GM20431 (cell line): ENCODE results near the gene KCTD19.

Source experiments
- in situ Hi-C: fragments of 300-500 bp; cut with MseI, MboI; formaldehyde crosslinking; loops from one replicate; pipeline ENCODE4 v1.15.0; 2020; ENCODE audit warnings: low sequenced_read_pairs; ENCODE audit not compliant: unreplicated experiment

The KCTD19 gene

DNA sequence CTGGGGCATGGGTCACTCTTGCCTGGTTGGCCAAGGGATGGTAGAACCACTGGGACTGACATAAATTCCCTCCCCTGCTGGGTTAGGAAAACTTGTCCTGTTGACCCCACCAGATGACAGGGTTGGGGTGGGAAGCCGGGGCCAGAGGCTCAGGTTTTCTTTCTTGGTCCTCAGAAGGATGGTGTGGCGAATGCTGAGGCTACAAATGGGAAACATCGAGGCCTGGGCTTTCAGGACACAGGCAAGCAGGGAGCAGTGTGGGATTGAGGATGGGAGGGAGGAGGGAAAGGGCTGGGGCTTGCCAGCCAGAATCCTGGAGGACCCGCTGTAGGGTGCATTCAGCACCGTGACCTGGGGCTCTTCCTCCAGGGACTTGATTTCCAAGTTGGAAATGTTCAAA lies 61.7 kb downstream of the KCTD19 start:
- in situ Hi-C loops: no loop called here

DNA sequence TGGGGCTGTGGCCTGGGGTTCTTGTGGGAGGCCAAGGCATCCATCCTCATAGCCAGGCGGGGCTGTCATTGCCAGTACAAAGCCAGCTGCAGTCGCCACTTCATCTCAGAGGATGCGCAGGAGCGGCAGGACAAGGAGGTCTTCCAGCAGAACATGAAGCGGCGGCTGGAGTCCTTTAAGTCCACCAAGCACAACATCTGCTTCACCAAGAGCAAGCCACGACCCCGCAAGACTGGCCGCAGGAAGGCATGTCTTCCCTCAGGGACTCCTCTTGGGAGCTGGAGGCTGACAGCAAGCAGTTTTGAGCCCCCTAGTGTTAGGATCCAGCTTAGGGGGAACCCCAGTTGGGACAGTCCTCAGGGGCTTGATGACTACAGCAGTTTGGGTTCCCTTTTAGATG lies 62.3 kb downstream of the KCTD19 start:
- in situ Hi-C loops: no loop called here

DNA sequence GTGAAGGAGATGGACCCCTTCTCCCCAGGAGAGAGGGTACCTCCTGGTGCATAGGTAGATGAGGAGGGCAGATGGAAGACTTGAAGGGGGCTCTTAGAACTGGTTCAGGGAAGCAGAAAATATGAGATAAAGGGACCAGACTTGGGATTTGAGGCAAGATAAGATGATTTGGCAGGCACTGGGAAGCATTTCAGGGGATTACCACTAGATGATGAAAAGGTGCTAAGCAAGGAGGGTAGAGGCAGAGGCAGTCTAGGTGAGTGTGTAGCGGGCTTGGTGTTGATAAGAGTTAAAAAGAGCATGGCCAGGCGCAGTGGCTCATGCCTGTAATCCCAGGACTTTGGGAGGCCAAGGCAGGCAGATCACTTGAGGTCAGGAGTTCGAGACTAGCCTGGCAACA lies 63.3 kb downstream of the KCTD19 start:
- in situ Hi-C loops: no loop called here

DNA sequence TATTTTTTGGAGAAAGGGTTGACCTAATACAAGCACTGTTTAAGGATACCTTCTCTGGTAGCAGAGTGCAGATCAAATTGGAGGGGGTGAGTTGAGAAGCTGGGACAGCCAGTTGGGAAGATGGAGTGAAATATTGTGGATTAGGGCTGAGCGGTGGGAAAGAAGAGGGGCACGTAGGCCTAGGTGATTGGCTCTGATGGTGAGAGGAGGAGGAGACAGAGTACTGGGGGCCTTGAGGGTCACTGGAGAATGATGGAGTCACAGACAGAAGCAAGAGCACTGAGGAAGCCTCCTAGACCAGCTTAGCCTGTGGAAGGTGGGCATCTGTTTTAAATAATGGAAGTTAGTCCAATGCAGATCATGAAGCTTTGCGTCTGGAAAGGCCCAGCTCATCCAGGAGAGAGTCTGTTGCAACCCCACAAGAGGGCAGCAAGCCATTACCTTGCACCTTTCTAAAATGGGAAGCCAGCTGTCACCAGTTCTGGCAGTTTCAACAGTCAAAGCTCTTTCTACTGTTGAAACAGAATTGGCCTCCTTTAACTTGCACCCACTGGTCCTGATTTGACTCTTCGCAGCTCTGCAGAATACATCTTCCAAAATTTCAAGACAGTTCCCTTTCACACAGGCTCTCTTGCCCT lies 66.0 kb downstream of the KCTD19 start:
- in situ Hi-C loops: no loop called here

DNA sequence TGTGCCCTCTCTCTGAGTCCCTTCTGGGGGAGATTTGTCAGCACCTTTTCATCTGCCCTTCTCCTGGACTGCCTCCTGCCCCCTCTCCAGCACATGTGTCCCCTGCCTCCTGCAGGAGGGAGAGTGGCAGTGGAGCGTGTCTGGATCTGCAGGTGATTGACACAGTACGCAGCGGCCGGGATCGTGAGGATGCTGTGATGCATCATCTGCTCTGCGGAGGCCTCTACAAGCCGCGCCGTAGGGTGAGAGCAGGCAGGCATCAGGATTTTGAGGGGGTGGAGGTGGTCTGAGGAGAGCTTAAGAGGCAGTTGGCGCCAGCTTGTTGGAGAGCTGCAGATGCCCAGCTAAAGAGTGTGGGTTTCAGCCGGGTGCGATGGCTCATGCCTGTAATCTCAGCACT lies 66.8 kb downstream of the KCTD19 start:
- in situ Hi-C loops: no loop called here

DNA sequence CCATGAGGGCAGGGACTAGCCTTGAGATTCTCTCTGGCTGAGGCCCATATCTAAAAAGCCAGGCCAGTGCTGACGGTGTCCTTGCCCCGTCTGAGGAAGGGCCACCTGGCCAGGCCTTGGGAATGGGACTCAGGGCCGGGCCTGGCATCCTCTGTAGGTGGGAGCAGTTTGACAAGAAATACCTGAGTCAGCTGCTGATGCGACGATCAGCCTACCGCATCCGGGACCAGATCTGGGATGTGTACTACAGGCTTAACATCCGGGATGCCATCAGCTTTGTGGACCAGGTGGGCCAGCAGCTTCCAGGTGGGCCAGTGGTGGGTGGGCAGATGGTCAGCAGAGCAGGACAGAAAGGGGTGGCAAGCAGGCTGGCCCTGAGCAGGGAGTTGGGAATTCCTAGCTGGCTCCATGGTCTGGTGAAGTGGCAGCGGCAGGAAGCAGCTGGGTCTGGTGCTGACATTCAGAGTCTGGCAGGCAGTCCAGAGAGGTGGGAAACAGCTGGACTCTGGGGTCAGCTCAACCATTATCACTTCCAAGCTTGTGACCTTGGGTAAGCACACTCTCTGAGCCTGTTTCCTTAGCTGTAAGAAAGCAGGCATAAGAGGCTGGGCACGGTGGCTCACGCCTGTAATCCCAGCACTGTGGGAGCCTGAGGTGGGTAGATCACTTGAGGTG lies 68.2 kb downstream of the KCTD19 start:
- in situ Hi-C loops: no loop called here

DNA sequence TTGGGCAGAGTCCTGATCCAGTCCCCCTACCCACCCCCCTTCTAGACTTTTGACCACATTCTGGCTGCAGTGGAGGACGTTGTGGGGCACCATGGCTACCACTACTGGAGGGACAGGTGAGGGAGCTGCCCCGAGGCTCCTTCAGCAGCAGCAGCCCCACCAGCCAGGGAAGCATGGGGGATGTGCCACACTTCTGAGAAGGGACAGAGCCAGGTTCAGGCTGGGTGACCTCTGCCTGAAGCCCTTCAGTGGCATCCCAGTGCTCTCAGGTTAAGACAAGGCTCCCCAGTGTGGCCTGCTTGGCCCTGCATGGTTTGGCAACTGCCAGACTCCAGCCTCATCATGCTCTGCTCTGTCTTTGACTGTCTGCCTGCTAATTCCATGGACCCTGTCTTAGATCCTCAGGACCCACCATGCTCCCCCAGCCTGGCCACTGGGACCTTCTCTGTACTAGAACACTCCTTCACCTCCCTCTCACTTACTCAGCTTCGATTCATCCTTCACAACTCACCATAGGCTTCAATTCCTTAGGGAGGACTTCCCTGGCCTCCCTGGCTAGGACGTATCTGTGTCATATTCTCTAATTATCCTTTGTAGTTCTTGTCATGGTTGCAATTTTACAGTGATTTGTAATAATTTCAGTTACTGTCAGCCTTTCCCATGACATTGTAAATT lies 68.9 kb downstream of the KCTD19 start:
- in situ Hi-C loops: no loop called here

DNA sequence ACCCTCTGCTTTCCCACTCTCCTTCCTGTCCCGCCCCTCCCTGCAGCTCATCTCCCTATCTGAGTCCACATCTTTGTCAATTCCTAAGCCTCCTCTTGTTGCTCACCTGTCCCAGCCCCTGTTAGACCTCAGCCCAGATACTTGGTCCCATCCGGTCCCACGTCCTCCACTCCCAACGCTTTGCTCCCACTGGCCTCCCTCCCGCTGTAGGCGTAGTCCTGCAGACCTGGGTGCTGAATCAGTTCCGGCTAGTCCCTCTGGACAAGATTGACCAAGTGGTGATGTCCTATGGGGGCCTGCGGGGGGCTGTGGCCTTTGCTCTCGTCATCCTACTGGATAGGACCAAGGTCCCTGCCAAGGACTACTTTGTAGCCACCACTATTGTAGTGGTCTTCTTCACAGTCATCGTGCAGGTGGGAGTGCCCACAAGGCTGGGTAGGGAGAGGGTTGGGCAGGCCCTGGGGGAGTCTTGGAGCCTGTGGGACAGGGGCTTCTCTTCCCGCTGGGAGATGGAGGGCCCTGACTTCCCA lies 69.8 kb downstream of the KCTD19 start:
- in situ Hi-C loops: no loop called here

DNA sequence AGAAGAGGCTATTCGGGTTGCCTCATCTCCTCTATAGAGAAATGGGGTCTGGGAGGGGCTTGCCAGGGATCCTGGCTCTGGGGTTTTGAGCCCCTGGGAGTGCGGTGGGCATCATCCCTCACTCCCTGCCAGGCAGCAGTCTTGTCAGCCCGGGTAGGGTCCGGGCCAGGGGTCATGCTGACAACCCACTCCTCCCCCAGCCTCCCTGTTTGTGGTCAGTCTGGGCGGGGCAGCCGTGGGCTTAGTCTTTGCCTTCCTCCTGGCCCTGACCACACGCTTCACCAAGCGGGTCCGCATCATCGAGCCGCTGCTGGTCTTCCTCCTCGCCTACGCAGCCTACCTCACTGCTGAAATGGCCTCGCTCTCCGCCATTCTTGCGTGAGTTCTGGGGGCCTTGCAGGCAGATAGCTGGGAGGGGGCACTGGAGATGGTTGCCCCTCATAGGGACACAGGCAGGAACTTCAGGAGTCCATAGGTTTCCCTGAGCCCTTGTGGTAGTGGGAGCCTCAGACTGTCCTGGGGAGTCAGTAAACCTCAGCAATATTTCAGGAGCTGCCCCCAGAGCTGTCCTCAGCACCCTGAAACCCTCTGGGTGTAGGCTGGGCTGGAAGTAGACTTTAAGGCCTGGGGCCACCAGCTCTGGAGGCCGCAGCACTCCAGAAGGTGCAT lies 70.9 kb downstream of the KCTD19 start:
- in situ Hi-C loops: no loop called here

DNA sequence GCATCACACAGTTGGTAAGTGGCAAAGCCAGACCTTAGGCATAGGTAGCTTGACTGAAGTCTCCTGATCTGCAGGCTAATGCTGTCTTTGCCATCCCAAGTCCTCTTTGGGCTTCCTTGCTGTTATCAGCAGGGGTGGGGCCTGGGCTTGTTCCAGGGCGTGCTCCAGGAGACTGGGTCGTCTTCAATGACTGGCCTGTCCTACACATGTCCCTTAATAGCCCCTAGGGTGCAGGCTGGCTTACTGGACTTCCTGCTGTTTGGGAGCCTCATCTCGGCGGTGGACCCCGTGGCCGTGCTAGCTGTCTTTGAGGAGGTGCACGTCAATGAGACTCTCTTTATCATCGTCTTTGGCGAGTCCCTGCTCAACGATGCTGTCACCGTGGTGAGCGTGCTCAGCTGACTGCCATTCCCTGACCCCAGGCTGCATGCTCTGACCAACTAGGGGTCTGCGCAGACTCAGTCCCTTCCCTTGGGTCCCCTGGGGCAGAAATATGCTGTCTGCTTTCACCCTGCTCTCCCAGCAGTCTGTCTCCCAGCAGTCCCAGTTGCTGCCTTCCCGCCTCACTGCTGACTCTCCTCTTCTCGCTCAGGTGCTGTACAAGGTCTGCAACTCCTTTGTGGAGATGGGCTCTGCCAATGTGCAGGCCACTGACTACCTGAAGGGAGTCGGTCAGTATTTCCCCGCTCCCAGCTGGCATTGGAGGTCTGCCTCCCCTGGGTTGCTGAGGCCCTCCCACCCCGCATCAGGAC lies 71.6 kb downstream of the KCTD19 start:
- in situ Hi-C loops: no loop called here

DNA sequence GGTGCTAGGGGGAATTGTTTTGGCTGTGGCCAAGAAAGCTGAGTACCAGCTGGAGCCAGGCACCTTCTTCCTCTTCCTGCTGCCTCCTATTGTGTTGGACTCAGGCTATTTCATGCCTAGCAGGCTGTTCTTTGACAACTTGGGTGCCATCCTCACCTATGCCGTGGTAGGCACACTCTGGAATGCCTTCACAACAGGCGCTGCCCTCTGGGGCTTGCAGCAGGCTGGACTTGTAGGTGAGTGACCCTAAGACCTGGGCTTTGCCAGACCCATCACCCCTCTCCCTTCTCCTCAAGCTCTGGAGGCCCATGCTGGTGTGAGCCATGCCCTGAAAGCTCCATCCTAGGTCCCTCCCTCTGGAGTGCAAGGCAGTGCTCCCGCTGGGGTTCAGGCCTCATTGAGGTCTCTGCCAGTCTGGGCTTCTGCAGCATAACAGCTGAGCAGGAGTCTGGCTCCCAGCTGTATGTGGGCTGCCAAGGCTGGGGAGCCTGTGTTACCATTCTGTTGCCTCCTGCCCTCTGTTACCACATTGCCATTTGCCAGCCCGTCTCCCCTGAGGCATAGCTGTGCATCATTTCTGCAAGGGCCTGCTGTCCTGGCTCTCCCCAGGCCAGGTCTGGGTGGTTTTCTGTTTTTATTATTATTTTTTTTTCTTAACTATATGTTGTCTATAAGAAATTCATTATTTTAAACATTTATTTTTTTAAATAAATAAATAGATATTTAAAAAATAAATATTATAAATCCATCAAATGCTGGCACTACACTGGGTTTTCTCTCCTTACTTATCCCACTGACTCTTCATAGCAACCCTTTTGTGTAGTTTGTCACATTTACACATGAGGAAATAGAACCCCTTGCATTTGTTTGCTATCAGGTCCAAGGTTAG lies 73.7 kb downstream of the KCTD19 start:
- in situ Hi-C loops: no loop called here

DNA sequence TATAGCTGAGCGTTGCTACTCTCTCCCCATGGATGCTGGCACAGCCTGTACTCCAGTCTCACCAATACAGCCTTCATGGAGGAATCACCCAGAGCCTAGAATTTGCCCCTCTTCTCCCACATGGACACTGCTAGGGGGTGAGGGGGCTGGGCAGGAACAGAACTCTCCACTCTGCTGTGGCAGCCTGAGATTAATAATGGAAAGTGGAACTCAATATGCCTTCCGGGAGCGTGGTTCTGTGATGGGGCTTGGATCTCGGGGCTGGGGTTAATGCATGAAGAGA lies 76.6 kb downstream of the KCTD19 start:
- in situ Hi-C loops: no loop called here

DNA sequence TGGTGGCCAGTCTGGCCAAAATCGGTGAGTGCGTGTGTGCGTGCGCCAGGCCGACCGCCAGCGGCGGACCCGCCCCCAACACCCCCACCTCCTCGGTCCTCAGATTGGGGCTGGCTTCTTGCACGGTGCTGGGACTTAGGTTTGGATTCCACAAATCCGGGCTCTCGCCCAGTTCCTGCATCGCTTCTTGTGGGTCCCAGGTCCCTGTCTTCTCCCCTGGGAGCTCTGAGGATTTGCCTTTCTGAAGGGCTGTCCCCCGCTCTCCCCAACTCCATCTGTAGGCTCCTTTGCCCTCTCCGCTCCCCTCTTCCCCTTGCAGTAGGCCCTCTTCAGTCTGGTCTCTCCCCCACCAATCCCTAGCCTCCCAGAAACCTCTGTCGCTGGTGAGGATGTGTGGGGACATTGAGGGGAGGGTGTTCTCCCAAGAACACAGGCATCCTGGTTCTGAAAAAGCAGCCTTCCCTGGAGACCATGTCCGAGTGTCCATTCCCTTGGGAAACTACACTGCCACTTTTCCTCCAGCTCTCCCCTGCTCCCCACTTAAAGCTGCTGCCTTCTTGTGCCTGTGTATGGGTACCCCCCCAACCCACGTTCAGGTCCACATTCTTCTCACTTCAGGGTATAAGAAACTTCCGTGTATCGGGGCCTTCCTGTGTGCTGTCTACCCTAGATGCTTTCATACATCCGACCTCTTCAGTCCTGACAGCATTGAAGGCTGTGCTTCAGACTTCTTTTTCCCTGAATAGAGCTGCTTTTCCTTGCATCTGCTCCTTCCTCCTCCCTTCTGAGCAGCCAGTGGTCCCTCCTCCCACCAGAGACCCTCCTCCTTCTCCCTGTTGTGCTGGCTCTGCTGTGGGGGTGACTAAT lies 77.1 kb downstream of the KCTD19 start:
- in situ Hi-C loops: no loop called here

DNA sequence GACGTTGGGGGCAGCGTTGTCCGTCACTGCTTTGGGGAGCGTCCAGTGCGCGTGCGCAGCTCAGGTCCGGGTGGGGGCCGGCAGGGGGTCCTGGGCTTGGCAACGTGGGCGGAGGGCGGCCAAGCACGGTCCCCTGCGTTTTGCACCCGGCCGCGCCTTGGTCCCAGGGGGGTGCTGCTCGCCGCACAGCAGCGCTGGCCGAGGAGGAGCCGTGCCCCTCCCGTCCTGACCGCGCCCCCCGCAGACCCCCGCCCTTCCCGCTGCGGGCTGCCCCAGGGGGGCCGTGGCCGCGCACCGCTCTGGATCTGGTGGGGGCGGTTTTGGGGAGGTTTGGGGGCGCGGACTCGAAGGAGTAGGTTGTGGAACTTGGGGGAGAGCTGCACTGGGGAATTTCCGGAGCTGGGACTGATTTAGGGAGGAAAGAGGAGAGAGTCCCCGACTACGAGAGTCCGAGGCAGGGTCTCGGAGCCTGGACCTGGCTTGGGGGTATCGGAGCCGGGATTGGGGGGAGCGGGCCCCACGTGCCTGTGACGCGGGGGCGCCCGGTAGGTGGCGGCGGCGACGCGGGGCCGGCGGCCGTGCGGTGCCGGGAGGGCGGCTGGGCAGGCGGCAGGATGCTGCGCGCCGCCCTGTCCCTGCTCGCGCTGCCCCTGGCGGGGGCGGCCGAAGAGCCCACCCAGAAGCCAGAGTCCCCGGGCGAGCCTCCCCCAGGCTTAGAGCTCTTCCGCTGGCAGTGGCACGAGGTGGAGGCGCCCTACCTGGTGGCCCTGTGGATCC lies 78.0 kb downstream of the KCTD19 start, which contains the start of gene SLC9A5:
Gene SLC9A5 (plus strand): TSS at position 579 of the 777 bp plus-strand sequence. CDS start 36 bp downstream, at position 615.
- in situ Hi-C loops: no loop called here

DNA sequence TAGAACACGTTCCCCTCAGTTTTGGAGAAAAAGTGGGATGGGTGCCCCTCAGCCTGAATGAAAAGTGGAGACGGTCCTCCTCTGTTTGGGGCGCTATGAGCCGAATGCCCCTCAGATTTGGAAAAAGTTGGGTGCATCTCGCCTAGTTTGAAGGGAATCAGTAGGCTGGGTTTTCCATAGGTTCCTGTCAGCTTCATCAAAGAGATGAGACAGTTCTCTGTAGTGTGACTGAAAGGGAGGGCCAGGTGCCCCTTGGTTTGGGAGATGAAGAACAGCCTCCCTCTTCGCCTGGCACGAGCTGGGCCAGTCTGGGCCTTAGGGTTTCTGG lies 78.5 kb downstream of the KCTD19 start:
- in situ Hi-C loops: no loop called here

DNA sequence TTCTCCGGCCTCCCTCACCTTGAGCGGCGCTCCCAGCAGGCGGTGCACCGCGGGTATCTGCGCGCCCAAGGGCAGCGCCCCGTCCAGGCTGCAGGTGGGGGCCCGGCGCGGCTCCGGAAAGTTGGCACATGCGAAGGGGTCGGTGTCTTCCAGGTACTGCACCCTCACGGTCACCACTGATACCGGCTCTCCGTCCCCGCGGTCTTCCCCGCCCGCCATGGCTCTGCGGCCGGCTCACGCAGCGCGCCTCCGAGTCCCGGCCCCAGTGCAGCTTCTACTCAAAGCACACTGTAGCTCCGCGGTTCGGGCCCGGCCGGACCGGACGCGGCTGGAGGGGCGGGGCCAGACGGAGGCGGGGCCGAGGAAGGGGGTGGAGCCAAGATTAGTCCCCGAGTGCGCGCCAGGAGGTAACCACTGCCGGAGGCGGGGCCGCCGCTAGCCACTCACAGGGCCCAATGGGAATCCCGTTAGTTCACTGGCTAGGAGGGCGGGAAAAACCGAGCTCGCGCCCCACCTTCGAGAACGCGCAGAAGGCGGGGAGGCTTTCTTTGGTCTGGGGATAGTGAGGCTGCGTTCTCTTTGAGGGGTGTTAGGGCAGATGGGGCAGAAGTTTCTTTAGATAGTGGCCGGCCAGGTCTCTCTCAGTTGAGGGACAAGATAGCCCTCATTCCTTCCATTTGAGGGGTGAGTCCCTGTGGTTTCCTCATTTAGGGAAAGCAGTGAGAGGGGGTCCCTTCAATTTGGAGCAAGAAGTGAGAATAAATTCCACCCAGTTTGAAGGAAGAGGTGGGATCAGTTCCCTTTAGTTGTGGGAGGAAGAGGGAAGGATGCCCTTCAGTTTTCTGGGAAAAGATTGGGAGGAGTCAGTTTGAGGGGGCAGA lies 79.1 kb downstream of the KCTD19 start, which contains the start of gene FHOD1:
Gene FHOD1 (minus strand): TSS at position 290 of the 881 bp plus-strand sequence. CDS start 71 bp downstream, at position 219.
- in situ Hi-C loops: no loop called here

DNA sequence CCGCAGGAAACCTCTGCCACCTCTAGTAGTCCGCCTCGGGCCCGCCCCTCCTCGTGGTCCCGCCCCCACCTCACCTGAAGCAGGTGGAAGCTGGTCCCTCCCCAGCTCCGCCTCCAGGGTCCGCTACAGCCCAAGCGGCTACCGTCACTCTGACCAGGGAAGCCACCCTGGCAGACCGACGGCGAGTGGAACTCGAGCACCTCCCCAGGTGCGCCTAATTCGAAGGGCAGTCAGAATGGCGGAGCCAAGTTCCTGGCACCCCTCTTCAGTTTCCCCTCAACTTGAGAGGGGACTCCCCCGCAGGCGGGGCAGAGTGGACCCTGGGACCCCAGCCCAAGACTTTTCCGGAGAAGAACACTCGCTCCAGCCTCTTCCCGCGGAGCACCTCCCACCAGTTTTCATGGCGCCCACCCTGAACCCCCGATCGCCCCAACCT lies 79.8 kb downstream of the KCTD19 start:
- in situ Hi-C loops: no loop called here
